DND-41 (cell line): Measurements from ENCODE around the gene CHMP1A.
A peak's percentile ranks its signal among the peaks of the same experiment; 100 is the strongest.

ENCODE experiments used
- ATAC-seq: fragments of 200-7000 bp; cut with Tn5 transposase; 3 replicates; pipeline ENCODE4 v1.9.1; 2021; ENCODE audit warnings: low read depth; ENCODE audit not compliant: insufficient read depth
- DNase-seq: peaks from one replicate; pipeline ENCODE4 v3.0.0-alpha.2; 2020
- H2AFZ ChIP-seq: 2 replicates; pipeline ENCODE4 v1.6.0; 2012; ENCODE audit warnings: low read depth, low read length
- H3K27ac ChIP-seq: 2 replicates; pipeline ENCODE4 v1.5.1; 2012; ENCODE audit warnings: low read length, inconsistent platforms
- H3K27me3 ChIP-seq: fragments of 200-600 bp; sonication (generic); 2 replicates; pipeline ENCODE4 v1.6.0; 2012; ENCODE audit warnings: low read length, mild to moderate bottlenecking, inconsistent platforms; ENCODE audit not compliant: insufficient read depth, poor library complexity
- H3K36me3 ChIP-seq: 2 replicates; pipeline ENCODE4 v1.5.1; 2012; ENCODE audit warnings: low read length, inconsistent platforms; ENCODE audit not compliant: insufficient read depth
- H3K4me1 ChIP-seq: 2 replicates; pipeline ENCODE4 v1.5.1; 2012; ENCODE audit warnings: mild to moderate bottlenecking, low read length; ENCODE audit not compliant: insufficient read depth
- H3K4me2 ChIP-seq: 2 replicates; pipeline ENCODE4 v1.6.0; 2012; ENCODE audit warnings: mild to moderate bottlenecking, moderate library complexity, low read length, inconsistent platforms; ENCODE audit not compliant: insufficient read depth
- H3K4me3 ChIP-seq, 2 experiments: fragments of 200-600 bp in 1 of 2; shearing (Covaris generic) in 1 of 2; 2 replicates each; pipeline ENCODE4 v1.5.1; 2012 to 2016; ENCODE audit warnings: inconsistent platforms in 2 of 2, low read length in 2 of 2, mild to moderate bottlenecking in 2 of 2, low read depth in 1 of 2, moderate library complexity in 1 of 2
- H3K79me2 ChIP-seq: 2 replicates; pipeline ENCODE4 v1.6.0; 2012; ENCODE audit warnings: low read length, inconsistent platforms; ENCODE audit not compliant: insufficient read depth
- H3K9ac ChIP-seq: 2 replicates; pipeline ENCODE4 v1.6.0; 2012; ENCODE audit warnings: low read depth, mild to moderate bottlenecking, inconsistent platforms, low read length, moderate library complexity
- H3K9me3 ChIP-seq: 2 replicates; pipeline ENCODE4 v1.5.1; 2012; ENCODE audit warnings: low read length, moderate library complexity, mild to moderate bottlenecking, inconsistent platforms; ENCODE audit not compliant: insufficient read depth, severe bottlenecking
- H4K20me1 ChIP-seq: 2 replicates; pipeline ENCODE4 v1.6.0; 2012; ENCODE audit warnings: low read length; ENCODE audit not compliant: insufficient read depth
- EZH2 ChIP-seq: IDR thresholded peaks from 3 replicates; pipeline ENCODE4 v1.6.1; 2012; ENCODE audit warnings: borderline replicate concordance, low read depth, mild to moderate bottlenecking, moderate library complexity, low read length, inconsistent platforms; ENCODE audit not compliant: severe bottlenecking
- TF ChIP-seq, protein P1 (sequence below): IDR thresholded peaks from 2 replicates; pipeline ENCODE4 v1.5.1; 2012; ENCODE audit warnings: borderline replicate concordance, low read length, moderate library complexity, mild to moderate bottlenecking; ENCODE audit not compliant: poor library complexity, severe bottlenecking; ENCODE audit errors: extremely low read depth

Gene CHMP1A

DNA sequence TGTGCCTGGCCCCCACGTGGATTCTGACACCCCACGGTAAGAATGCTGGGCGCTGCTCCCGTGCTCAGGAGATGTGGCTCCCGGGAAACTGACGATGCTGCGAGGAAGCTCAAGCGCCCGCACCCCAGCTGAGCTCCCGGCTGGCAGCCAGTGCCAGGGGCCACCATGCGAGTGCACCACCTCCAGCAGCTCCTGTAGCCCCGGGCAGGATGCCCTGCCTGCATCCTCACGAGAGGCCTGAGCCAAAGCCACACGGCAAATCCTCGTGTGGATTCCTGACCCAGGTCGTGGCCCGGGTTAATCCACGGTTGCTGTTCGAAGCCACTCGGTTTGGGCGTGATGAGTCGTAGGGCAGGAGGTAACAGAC lies 55.6 kb downstream of the CHMP1A start:
- Histone ChIP-seq H3K4me2 (peak overlapping the region; percentile 65), H3K36me3 (no peaks in the 10 kb centered on the region), H3K4me1 (peaks cover 39% of the 10 kb centered on the region), H3K27ac (peak overlapping the region; percentile 75), H3K4me3 (peak overlapping the region in 1 of 2 experiments; percentile 40; a peak in 1 of 4 replicates), H3K9ac (peak overlapping the region; percentile 24; the same call in 1 of the 2 replicates), H3K79me2 (no peaks in the 10 kb centered on the region), H3K9me3 (no peaks in the 10 kb centered on the region), H2AFZ (no peak overlapping the region), H3K27me3 (no peaks in the 10 kb centered on the region), H4K20me1 (0 out of 2 replicates have a peak, but pooled peaks cover 3% of the 10 kb centered on the region)
- ATAC-seq (no peak), DNase-seq (no peak)
- TF ChIP-seq, protein P1, sequence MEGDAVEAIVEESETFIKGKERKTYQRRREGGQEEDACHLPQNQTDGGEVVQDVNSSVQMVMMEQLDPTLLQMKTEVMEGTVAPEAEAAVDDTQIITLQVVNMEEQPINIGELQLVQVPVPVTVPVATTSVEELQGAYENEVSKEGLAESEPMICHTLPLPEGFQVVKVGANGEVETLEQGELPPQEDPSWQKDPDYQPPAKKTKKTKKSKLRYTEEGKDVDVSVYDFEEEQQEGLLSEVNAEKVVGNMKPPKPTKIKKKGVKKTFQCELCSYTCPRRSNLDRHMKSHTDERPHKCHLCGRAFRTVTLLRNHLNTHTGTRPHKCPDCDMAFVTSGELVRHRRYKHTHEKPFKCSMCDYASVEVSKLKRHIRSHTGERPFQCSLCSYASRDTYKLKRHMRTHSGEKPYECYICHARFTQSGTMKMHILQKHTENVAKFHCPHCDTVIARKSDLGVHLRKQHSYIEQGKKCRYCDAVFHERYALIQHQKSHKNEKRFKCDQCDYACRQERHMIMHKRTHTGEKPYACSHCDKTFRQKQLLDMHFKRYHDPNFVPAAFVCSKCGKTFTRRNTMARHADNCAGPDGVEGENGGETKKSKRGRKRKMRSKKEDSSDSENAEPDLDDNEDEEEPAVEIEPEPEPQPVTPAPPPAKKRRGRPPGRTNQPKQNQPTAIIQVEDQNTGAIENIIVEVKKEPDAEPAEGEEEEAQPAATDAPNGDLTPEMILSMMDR, result no peak
- TF ChIP-seq EZH2, result no peak

DNA sequence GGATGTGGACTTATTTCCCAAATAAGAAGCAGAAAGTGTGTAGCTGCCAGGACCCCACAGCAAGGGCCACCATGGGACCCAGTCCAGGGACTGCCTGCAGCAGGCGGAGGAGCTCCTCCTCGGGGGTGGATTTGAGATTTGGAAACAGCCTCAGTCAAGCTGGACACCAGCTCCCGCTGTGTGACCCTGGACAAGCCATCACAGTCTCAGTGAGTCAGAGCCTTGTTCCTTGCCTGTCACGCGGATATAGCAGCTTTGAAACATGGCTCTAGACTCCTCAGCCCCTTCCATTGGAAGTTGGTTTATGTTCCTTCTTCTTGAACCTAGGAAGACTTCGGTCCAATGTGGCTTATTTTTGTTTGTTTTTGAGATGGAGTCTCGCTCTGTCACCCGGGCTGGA lies 56.6 kb downstream of the CHMP1A start:
- Histone ChIP-seq H3K79me2 (no peaks in the 10 kb centered on the region), H3K4me2 (no peak overlapping the region), H3K4me1 (peaks cover 29% of the 10 kb centered on the region), H3K27ac (no peak overlapping the region), H3K9ac (no peak overlapping the region), H3K4me3 (no peak overlapping the region), H3K9me3 (no peaks in the 10 kb centered on the region), H3K27me3 (no peaks in the 10 kb centered on the region), H2AFZ (no peak overlapping the region), H4K20me1 (0 out of 2 replicates have a peak, but pooled peaks cover 3% of the 10 kb centered on the region), H3K36me3 (peaks cover 2% of the 10 kb centered on the region)
- TF ChIP-seq EZH2, result no peak
- TF ChIP-seq, protein P1, result no peak
- ATAC-seq, result no peak
- no peak for DNase-seq

DNA sequence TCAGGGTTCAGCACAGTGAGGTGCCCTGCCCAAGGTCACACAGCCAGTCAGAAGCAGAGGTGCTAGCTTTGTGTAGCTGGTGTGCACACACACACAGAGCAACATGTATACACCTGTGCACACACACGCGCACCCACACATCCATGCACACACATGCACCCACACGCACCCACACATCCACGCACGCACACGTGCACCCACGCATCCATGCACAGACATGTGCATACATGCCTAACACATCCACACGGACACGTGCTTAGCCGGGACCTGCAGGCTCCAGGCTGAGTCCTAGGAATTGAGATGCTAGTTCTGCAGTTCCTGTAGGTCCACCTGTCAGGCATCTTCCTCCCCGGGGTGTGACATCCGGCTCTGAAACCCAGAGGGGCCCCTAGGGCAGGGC lies 57.1 kb downstream of the CHMP1A start:
- TF ChIP-seq, protein P1, result no peak
- TF ChIP-seq EZH2, result no peak
- H3K9ac ChIP-seq, result no peak overlapping the region

DNA sequence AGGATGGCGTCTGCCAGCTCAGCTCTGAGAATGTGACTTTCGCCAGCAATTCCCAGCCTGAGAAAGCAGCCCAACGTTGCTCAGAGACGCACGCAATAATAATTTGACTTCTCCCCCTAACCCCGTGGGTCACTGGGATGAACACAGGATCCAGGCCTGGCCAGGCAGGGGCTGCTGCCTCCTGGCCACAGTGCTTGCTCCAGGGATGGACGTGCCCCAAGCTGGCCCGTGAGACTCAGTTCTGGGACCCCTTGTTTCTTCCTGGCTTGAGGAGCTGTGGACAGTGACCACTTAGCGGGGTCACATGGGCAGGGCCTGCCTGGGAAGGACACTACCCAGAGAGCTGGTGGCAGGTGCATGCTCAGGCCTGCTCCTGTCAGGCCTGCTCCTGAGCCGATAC lies 57.6 kb downstream of the CHMP1A start:
- H3K79me2 ChIP-seq, result no peaks in the 10 kb centered on the region
- H3K27me3 ChIP-seq, result no peaks in the 10 kb centered on the region
- DNase-seq, result no peak
- H3K9ac ChIP-seq, result no peak overlapping the region
- 0 out of 2 replicates have a peak, but pooled peaks cover 3% of the 10 kb centered on the region for H4K20me1 ChIP-seq
- no peak overlapping the region for H3K4me3 ChIP-seq
- TF ChIP-seq EZH2, result no peak
- TF ChIP-seq, protein P1, result no peak
- no peaks in the 10 kb centered on the region for H3K9me3 ChIP-seq
- ATAC-seq, result no peak
- H3K27ac ChIP-seq, result no peak overlapping the region
- H2AFZ ChIP-seq, result no peak overlapping the region
- H3K4me2 ChIP-seq, result no peak overlapping the region
- peaks cover 23% of the 10 kb centered on the region for H3K4me1 ChIP-seq
- peaks cover 9% of the 10 kb centered on the region for H3K36me3 ChIP-seq

More for the DNA sequence above, 57.1 kb downstream of the CHMP1A start:
- ATAC-seq (no peak), DNase-seq (no peak)
- Histone ChIP-seq H3K4me3 (no peak overlapping the region), H3K36me3 (peaks cover 5% of the 10 kb centered on the region), H2AFZ (no peak overlapping the region), H3K4me1 (peaks cover 24% of the 10 kb centered on the region), H3K9me3 (no peaks in the 10 kb centered on the region), H4K20me1 (0 out of 2 replicates have a peak, but pooled peaks cover 3% of the 10 kb centered on the region), H3K4me2 (no peak overlapping the region), H3K27me3 (no peaks in the 10 kb centered on the region), H3K27ac (no peak overlapping the region), H3K79me2 (no peaks in the 10 kb centered on the region)
